NCI-H2107 treated with DMSO at 0.1 percent for 48 hours (cell line): ENCODE data around the gene XRCC4.
"Not testable (repeated sequence)": the region's sequence is repeated elsewhere in the genome, so short reads cannot be mapped to it uniquely, and the experiment has no call there.

Source experiments
- DNase-seq: peaks from one replicate; lab custom pipeline; 2025; ENCODE audit not compliant: unreplicated experiment; lab: John Stamatoyannopoulos, UW

The XRCC4 gene

DNA sequence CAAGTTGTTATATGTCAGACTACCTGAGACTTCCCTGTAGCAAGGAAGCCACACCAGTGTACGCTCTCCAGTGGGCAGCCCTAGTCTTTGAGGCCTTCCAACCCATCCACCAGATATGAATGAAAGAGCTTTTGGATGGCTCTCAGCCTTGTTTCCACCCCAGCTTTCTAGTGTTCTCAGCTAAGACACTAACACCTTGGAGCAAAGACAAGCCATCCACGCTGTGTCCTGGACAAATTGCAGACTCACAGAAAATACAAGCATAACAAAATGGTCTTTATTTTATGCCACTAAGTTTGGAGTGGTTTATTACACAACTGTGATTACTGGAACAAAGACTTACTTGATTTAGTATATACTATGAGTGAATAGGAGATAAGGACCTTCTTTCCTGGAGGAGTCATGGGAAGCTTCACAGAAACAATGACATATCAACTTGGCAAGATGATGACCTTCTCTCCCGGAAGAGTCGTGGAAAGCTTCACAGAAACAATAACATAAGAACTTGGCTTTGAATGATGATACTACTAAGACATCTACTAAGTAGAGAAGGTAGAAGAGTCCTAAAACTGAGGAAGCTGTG lies 260.2 kb downstream of the XRCC4 start:
- no peak for DNase-seq

DNA sequence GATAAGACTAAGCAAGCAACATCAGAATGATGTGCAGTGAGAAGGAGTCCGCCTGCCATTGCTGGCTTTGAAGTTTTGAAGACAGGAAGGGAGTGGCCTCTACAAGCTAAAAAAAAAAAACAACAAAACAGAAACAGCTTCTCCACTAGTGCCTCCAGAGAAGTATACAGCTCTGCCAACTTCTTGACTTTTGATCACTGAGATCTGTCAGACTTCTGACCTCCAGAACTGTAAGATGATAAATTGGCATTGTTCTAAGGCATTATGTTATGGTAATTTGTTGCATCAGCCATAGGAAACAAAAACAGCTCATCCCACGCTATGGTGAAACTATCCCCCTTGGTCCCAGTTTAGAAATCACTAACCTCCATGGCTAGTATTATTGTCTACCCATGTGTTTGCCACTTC lies 263.2 kb downstream of the XRCC4 start:
- DNase-seq = no peak

DNA sequence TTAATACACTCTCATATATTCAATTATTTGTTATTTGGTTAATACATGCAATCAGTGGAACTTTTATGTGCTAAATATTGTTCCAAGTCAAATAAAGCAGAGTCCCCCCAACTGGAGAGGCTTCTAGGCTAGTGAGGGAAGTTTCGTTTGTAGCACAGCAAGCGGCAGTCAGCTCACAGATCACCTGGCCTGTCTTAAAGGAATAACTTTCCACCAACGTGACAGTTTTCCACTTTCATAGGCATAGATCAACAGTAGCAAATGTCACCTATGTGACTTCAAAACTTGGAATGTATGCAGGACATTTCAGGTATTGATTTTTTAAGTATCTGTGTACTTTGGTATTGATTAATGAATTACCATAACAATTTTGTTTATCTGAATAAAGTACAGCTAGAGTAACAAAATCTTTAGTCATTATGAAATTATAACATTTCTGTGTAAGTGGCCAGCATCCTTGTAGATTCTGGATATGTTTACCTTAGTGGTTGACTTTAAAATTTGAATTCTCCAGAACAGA lies 264.5 kb downstream of the XRCC4 start:
- no peak for DNase-seq

DNA sequence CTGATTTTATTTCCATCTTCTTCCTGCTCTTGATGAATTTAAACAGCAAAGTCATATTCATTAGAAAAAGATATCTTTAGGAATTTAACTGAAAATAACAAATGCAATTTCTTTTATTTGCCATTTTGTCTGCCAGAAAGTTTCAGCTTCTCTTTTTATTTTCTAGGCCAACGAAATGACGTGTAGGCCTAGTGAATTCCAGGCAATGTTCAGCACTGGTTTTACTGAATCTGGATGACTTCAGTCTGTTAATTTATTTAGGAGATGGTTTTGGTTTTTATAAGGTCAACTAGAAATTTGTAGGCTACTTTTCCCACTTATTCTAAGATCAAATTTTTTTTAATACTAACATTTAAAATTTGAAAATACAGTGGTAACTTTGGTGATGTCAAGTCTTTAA lies 265.1 kb downstream of the XRCC4 start:
- DNase-seq = no peak

DNA sequence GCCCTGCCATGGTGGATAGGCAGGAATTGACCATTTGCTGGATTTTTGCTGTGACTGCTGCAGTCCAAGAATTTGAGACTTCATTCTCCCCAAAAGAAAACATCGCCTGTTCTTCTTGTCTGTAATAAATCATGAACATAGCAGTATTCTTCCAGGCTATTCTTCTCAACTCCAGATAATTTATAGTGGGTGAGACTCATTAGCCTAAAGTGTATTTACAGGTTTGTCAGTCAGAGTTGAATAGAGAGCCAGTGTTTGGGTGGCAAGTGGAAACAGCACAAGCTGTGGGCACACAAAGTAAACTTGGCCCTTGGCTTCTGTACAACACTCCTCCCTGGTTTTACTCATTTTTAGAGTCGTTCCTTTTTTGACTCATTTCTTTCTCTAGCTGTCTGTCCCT lies 266.0 kb downstream of the XRCC4 start:
- no peak for DNase-seq

DNA sequence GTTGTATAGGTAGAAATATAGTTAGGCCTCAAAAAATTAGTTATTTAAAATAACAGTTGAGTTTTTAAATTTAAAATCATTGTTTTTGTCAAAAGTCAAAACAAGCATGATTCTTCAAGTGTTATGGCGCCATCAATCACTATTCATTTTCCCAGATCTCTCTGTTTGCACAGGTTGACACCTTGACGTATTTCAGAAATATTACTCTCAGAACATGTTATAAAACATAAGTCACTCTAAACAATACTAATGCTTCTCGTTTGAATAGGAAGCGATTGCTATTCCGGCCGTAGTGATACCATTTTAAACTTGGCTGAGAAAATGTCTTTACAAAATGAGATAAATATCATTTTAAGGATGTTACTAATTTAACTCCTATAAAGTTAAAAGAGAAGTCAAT lies 268.1 kb downstream of the XRCC4 start:
- DNase-seq = no peak

DNA sequence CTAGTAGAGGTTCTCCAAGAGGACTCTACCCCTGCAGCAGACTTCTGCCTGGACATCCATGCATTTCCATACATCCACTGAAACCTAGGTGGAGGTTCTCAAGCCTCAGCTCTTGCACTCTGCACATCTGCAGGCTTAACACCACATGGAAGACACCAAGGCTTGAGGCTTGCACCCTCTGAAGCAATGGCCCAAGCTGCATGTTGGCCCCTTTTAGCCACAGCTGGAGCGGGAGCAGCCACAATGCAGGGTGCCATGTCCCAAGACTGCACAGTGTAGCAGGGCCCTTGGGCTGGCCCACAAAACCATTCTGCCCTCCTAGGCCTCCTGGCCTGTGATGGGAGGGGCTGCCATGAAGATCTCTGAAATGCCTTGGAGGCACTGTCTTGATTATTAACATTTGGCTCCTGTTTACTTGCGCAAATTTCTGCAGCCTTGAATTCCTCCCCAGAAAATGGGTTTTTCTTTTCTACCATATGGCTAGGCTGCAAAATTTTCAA lies 271.0 kb downstream of the XRCC4 start:
- no peak for DNase-seq

DNA sequence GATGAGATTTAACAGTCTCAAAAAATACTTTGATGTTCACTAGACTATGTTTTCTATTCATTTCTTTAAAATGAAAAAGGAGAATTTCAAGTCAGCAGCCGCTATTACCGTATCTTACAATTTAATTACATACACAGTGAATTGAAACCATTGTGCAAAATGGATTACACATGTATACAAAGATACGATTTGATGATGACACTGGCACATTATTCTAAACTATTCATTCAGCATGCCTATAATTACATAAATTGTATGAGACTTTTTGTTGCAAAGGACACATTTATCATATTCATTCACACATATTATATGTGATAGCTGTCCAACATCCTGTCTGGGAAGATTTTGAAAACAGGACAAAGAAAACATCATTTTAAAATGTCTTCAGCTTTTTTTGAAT lies 275.9 kb downstream of the XRCC4 start:
- DNase-seq = no peak

DNA sequence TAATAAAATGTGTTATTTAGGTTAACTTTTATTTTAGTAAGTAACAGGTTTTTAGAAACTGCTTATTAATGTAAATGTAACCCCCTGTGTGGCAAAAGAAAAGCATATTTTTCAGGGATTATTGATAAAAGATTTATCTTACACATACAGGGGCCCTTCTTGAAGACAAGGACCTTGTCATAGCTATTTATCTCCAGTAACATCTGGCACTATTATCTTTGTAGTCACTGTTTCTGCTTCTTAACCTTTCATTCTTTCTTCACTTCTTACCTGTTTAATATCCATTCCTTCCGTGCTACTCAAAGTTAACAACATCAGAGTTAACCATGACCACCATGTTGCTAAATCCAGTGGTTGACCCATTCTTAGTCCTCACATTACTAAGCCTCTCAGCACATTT lies 276.4 kb downstream of the XRCC4 start:
- no peak for DNase-seq

DNA sequence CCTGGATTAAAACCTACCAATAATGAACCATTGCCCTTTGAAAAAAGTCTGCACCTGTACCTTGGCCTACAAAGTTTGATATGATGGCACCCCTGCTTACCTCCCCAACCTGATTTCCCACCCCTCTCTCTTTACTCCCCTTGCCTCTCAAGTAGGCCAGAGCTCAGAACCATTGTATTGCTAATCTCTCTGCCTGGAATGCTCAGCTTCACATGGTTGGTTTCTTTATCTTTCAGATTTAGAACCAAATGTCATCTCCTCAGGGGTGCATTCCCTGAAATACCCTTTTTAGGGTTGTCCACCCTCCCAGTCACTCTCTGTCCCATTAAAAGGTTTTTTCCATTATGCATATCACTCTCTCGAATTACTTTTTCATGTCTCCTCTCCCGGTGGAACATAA lies 277.6 kb downstream of the XRCC4 start:
- DNase-seq = no peak

DNA sequence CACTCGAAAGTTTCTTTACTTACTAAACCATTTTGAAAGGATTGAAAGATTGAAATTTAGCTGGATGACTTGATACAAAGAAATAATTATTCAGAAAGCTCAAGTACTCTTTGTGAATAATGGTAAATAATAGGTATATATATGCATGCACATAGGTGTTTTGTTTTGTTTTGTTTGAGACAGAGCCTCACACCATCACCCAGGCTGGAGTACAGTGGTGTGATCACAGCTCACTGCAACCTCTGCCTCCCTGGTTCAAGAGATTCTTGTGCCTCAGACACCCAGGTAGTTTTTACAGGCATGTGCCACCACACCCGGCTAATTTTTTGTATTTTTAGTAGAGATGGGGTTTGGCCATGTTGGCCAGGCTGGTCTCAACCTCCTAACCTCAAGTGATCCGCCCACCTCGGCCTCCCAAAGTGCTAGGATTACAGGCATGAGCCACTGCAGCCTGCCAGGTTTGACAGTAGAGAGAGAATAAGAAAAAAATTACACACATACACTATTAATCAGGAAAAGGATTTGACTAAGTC lies 278.2 kb downstream of the XRCC4 start:
- not testable (repeated sequence) for DNase-seq

DNA sequence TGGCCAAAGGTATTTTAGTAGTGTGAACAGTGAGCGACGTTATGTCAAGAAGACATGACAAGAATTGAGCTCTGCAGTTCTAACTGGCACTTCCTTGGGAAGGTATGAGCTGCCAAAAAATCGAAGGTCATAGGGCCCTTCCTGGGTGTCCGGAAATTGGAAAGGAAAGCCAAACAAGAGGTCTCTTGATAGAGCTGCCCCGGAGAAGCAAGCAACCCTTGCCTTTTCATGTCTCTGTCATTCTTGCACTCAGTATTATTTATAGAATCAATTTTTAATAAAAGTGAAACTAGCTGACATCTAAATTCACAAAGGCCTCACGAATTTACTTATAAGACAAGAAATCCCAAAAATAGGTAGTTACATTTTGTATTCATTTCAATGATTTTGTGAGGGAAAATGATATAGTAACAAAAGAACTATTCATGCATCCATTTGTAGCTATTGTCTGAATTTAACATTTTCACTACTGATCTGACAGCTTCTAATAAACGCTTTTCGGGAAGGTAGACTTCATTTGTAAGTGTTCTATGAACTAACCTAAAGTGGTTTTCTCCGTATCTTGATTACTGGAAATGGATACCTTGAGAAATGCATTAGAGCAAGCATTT lies 280.4 kb downstream of the XRCC4 start:
- DNase-seq = no peak

DNA sequence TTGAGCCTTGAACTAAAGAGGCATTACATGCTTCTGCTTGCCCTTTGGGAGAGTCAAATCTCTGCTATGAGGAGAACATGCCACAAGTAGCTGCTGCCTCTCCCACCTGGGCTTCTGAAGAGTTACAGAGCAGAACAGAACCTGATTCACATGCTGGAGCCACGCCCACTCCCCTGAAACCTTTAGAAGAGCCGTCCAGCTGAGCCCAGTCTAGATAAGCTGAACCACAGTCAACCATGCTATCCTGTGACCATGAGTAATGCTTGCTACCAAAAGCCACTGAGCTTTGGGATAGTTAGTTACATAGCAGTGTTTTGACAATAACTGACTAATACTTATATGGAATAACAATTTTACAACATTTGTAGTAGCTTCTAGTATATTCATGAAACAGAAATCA lies 283.2 kb downstream of the XRCC4 start:
- no peak for DNase-seq

DNA sequence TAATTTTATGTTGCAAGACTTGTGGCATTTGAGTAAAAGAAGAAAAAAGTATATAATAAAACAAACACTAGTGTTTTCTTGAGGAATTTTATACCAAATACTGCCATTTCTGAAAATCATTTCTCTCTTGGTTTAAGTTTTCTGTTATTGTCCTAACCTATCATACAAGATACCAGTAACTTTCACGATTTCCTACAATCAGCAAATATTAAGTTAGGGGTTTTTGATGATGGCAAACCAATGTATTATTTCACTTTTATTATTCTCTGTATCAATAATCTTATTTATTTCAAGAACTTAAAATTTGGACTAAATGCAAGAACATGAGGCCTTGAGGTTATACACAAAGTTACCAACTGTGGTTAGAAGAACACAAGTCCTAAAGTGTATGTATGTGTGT lies 285.2 kb downstream of the XRCC4 start:
- no peak for DNase-seq

DNA sequence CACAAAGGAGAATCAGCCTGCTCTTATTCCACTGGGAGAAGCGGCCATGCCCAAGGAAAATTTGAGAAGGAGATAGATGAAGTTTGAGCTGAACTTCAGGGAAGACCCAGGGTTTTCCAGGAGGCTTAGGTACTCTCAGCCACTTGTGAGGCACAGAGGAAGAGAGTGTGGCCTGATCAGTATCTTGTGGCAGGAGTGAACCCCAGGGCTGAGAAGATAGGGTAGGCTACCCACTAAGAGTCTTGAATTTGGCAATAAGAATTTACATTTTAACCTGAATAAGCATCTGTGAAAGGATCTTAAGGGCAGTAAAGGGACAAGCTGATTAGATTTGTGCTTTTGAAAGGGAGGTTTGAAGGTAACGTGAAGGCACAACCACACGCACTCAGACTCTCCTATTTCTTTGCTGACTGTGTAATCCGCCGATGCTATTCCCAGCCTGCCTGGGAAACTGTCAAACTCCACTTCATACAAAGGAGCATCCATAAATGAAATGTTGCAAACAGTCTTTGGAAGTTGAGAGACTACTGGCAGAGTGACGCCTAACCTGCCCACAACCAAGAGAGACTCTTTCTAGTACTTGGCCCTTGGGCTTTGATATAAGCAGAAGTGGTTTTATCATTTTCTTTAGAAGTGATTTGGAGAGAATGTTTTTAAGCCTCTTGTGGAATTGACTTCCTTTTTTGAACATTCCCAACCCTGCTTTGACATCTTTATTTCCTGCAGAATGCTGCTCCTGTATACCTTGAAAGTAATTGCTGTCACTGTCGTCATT lies 286.0 kb downstream of the XRCC4 start:
- DNase-seq = no peak

DNA sequence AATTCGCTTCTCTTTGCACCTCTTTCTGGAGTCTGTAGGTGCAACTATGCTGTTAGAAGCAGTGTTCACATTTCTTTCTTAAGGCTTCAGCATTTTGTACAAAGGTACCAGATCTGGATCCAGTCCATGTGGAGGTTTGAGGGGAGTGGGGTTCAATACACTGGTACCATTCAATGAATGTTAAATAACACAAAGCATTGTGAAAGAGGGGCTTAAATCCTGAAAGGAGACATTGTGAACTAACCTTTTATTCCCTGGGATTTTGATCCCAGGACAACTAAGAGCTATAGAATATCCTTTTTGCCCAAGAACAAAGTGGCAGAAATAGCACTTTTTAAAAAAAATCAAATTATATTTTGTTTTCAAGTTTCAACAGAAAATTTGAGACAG lies 286.5 kb downstream of the XRCC4 start:
- DNase-seq = no peak

DNA sequence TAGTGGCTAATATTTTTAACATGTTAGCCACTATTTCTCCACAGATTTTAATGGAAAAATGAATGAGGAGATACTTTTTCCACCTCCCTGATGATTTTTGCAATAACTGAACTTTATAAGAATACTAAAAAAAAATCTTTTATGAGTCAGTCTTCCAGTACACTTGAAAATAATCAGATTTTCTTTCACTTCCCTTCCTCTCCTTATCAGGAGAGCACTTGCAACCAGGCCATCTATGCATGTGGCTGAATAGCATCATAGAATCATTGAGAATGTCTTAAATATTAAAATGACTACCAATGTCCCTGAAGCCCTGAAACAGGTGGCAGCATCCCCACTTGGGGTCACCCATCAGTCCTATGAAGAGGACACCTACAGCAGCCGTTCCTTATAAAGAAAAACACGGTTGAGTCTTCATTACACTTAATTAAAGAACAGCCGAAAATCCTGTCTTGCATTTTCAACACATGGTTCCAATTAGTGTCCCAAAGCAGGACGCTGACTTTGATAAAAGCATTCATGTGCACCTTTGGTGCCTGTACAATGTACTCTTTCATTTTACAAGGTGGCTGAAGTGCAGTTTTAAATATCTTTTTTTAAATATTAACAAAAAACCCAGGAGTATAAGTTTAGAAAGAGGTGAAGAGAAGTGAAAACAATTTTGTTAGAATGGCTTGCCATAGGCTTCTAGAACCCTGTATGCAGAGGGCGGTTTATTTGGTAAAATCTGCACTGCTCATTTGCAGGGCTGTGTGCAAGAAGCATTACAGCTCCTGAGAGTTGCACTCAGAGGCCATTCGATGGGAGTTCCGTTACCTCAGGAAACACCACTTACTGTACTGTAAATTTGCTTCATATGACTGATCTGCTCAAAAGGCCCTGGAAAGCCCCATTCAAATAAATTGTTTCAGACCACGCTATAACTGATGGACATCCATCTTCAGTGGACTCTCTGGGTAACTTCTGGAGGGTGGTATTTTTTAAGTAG lies 287.3 kb downstream of the XRCC4 start:
- DNase-seq = no peak

DNA sequence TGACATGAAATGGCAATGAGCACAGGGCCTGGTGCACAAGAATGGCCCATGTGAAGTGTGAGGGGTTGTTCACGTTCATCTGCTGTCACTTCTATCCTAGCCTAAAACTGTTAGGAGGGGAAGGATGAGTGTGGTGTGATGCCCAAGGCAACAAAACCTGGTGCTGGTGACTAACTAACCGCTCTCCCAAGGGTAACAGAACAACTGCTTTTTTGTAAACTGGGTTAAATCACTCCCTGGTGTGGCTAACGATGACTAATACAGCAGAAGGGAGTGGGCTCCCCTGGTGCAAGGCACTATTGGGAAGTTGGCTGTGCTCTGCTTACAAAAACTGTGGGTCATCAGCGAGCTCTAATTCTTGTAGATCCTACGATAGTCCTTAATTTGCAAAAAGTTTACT lies 291.0 kb downstream of the XRCC4 start:
- DNase-seq = no peak

DNA sequence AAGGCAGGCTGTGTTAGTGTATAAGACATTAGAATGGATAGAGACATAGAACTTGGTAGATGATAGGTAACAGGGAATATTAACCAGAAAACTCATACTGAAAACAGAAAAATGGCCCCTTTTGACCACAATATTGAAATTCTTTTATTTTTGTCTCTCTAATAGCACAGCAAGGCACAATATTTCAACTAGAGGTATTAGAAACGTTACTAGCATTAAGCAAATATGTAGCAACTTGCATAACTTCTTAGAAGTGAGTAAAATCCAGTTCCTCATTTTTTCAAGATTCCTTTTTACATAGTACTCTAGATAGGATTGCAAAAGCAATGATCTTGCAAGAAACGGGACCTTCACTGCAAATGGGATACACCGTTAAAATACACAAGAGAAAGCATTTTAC lies 291.5 kb downstream of the XRCC4 start:
- no peak for DNase-seq

DNA sequence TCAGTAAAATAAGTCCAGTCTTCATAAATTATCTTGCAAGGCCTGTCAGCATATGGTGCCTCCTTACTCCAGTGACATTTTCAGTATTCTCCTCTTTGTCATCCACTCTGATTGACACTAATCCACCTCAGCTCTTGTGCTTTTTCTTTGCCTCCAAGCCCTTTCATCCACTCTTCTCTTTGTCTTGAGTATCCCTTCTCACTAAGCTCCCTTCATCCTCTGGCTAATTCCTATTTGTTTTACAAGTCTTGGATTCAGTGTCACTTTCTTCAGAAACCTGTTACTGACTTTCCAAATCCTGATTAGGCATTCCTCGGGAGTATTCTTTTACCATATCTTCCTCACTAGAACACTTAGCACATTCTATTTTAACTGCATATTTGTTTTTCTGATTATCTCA lies 293.6 kb downstream of the XRCC4 start:
- DNase-seq = no peak

DNA sequence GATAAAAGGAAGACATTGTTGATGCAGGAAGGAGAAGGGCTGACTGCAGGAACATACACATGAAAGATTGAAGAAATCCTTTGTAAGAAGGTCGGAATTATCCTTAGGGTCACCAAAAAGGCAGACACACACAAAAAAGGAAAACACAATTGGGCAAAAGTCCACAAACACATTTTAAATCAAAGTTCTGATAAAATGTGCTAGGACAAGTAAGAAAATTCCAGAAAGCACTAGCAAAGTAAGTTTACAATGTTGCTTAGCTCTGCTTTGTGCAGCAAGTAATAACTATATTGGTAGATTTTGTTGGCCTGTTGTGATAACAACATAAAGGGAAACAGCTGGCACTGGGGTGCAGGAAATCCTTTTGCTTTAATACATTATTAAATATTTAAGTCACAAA lies 294.4 kb downstream of the XRCC4 start:
- DNase-seq = no peak
